Embryonic facial prominence (tissue), 1 donor: ENCODE results near the gene THOC1.

Experiments used
- DNase-seq: peaks from one replicate; pipeline ENCODE4 v3.0.0-alpha.2; 2016; ENCODE audit errors: extremely low spot score

THOC1 gene

GRCh38 chr18:215448-216010, 52.3 kb downstream of the THOC1 start:
- DNase-seq: no peak

DNA sequence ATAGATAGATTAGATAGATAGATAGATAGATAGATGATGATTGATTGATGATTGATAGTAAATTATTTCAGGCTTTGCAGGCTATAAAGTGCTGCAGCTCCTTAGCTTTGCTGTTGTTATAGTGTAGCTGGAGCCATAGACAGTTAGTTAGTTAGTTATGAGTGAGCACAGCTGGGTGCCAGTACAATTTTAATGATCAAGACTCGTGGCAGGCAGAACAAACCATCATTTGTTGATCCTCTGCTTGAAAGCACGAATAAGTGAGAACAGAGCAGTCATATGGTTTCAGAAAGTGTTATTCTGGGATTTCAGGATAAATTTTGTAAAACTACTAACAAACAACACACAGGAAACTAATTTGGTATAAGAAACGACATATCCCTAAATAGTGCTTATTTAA, 53.9 kb downstream of the THOC1 start:
- DNase-seq: no peak

GRCh38 chr18:213505-213904, 54.3 kb downstream of the THOC1 start:
- no peak for DNase-seq

DNA sequence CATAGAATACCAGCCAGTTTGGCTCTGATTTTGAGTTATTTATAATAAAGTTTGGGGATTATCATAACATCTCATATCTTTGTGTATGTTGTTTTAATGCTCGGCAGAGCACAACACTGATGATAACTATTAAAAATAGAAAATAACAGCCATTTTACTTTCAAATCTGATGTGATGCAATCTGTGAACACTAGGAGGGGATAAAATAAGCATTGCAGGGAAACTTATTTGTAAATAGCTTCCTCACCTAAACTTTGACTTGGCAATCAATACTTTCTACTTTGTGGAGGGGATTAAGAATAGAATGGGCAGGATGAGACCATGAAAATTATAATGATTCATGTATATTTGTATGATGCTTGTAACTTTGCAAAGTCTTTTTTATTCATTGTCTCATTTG, 55.1 kb downstream of the THOC1 start:
- DNase-seq: no peak

- DNase-seq: no peak
Measured at GRCh38 chr18:211582-211981, 56.3 kb downstream of the THOC1 start.

DNA sequence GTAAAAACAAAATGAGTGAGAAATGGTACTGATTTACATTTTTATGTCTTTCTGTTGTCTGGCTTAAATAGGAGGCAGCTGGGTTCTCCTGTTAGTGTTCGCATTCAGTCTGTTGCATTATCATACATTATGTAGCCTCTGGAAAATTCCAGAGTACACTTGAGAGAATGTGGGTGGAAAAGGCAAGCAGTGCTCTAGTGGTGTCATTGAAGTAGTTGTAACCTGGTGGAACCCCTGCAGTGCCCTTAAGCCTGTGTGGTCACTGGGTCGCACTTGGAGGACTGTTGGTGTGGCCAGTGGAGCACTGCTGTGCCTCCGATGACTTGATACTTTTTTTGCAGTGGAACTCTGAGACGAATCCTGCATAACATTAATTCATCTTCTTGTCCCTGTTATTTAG, 57.1 kb downstream of the THOC1 start:
- no peak for DNase-seq

GRCh38 chr18:210075-210474, 57.8 kb downstream of the THOC1 start:
- DNase-seq: no peak

DNA sequence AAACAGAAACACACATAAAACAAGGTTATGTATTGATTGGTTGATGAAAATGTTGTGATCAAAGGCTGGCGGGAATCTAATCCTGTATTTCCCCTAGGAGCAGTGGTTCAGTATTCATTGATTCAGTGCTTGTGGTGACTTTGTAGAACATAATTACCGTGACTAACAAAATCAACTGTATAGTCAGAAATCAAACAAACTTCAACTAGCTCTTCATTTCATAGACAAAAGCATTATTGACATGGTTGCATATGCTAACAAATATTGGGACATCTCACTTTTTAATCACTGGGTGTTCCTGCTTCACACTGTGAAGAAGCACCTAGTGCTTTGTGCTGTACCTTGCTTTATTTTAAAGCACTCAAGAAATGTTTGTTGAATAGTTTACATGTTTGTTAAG, 68.1 kb downstream of the THOC1 start:
- DNase-seq: no peak

DNA sequence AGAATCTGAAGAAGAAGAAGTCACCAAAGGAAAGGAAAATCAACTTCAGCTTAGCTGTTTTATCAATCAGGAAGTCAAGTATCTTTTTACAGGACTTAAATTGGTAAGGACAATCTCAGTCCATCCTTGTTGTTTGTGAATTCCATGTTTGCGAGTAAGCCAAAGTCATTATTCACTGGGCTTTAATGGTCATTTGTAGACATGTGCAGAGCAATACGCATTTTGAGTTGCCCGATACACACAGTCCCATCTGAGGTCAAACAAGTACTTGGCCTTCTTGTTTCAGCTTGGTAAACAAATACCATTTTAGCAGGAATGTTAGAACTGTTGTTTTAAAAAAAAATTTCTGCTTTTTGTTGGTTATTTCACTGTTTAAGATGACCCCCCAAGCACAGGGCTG, 68.6 kb downstream of the THOC1 start:
- DNase-seq: no peak

DNA sequence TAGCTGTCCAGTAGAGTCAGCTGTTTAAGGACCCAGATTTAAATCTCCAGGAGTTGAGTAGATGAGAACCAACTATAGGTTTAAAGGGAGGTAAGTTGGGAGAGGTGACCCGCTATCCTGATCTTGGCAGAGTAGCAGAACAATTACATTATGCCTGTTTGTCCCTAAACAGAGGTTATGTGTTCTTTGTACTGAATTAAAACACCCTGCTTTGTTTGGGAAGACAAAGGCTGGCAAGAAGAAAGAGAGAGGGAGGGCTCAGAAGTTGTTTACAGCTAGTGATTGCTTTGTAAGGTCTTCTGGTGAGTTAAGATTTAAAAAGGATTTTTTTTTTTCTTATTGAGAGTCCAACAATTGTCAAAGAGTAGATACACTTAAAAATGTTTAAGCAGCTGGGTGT, 72.2 kb downstream of the THOC1 start:
- no peak for DNase-seq

DNA sequence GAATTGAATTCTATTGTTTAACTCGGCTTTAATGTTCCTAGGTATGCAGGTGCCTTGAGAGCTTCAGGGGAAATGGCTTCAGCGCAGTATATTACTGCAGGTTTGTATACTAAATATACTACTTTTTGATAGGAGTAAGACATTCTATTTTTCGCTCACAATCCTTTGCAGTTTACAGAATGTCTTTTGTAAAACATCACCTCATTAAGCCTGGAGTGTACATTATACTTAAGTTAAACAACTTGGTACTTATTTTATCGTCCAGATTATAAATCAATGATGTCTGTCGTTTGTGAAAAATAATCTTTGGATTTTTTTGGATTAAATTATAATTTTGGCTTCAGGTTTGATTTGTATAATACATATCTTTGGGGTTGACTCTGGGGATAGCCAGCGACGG, 75.0 kb downstream of the THOC1 start:
- DNase-seq: no peak

- no peak for DNase-seq
Measured at GRCh38 chr18:191725-192124, 76.1 kb downstream of the THOC1 start.

GRCh38 chr18:189254-189653, 78.6 kb downstream of the THOC1 start:
- no peak for DNase-seq

GRCh38 chr18:183769-184168, 84.1 kb downstream of the THOC1 start:
- DNase-seq: no peak

DNA sequence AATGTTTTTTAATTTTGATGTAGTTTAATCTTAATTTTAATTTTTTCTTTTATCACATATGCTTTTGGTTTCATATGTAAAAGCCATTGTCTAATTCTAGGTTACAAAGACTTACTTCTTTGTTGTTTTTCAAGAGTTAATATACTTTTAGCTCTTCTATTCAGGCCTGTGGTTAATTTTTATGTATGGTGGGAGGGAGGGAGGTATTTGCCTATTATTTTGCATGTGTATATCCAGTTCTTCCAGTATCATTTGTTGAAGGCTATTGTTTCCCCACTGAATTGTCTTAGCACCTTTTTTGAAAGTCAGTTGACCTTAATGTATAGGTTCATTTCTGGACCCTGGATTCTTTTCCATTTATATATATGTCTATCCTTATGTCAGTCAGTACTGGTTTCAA, 86.1 kb downstream of the THOC1 start:
- no peak for DNase-seq

- no peak for DNase-seq
Measured at GRCh38 chr18:179499-179898, 88.3 kb downstream of the THOC1 start.

DNA sequence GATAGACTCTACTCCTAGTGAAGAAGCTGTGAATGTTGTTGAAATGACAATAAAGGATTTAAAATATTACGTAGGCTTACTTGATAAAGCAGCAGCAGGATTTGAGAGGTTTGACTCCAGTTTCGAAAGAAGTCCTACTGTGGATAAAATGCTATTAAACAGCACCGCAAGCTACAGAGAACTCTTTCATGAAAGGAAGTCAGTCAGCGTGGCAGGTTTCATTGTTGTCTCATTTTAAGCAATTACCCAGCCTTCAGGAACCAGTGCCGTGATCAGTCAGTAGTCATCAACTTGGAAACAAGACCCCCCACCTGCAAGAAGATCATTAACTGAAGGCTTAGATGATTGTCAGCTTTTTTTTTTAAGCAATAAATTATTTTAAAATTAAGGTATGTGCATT, 95.5 kb downstream of the THOC1 start:
- DNase-seq: no peak
